HG03575 (cell line): ENCODE data around the gene MMP14.
"Not testable (repeated sequence)": the region's sequence is repeated elsewhere in the genome, so short reads cannot be mapped to it uniquely, and the experiment has no call there.

Experiments used
- ATAC-seq: cut with Tn5 transposase; IDR thresholded peaks from one replicate; pipeline ENCODE4 v1.9.1; 2021; ENCODE audit not compliant: unreplicated experiment, insufficient number of reproducible peaks, low FRiP score; ENCODE audit errors: extremely low read depth

MMP14 gene

GRCh38 chr14:22852940-22853767 lies 16.8 kb downstream of the MMP14 start:
- ATAC-seq: no peak

GRCh38 chr14:22854296-22854695 lies 17.9 kb downstream of the MMP14 start:
- not testable (repeated sequence) for ATAC-seq

DNA sequence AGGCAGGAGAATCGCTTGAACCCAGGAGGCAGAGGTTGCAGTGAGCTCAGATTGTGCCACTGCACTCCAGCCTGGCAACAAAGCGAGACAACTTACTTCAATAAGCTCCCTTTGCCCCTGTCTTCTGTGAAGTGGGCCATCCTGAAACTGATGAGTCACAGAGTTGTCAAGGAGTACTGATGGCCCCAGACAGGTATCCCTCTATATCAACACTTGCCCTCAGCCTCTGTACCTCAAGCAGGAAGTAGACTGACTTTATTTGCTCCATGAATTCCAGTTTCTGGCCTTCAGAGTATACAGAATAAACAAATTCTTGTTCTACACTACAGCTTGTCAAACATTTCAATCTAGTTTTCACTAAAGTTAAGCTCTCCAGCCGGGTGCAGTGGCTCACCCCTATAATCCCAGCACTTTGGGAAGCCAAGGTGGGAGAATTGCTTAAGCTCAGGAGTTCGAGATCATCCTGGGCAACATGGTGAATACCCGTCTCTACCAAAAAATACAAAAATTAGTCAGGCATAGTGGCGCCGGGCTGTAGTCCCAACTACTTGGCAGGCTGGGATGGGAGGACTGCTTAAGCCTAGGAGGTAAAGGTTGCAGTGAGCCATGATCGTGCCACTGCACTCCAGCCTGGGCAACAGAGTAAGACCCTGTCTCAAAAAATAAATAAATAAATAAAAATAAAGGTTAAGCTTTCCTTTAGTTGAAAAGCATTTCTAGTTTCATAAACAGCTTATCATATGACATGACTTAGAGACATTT lies 18.8 kb downstream of the MMP14 start:
- no peak for ATAC-seq

- ATAC-seq: no peak
These were observed 20.0 kb downstream of the MMP14 start for GRCh38 chr14:22856428-22856827.

GRCh38 chr14:22860377-22860776 lies 24.0 kb downstream of the MMP14 start:
- ATAC-seq: not testable (repeated sequence)

DNA sequence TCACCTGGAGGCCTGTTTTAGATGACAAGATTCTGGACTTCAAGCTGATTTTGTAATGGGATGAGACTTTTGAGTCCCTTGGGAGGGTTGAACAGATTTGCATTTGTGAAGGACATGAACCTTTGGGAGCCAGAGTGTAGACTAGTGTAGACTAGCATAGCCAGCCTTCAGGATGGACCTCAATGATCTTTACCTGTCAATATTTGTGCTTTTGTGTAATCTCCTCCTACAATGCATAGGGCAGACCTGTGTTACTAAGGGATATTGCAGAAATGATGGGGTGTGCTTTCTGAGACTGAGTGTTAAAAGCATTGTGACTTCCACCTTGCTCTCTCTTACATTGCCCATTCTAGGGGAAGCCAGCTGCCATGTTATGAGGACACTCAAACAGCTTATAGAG lies 25.3 kb downstream of the MMP14 start:
- ATAC-seq: no peak

GRCh38 chr14:22864979-22865378 lies 28.6 kb downstream of the MMP14 start:
- ATAC-seq: no peak

DNA sequence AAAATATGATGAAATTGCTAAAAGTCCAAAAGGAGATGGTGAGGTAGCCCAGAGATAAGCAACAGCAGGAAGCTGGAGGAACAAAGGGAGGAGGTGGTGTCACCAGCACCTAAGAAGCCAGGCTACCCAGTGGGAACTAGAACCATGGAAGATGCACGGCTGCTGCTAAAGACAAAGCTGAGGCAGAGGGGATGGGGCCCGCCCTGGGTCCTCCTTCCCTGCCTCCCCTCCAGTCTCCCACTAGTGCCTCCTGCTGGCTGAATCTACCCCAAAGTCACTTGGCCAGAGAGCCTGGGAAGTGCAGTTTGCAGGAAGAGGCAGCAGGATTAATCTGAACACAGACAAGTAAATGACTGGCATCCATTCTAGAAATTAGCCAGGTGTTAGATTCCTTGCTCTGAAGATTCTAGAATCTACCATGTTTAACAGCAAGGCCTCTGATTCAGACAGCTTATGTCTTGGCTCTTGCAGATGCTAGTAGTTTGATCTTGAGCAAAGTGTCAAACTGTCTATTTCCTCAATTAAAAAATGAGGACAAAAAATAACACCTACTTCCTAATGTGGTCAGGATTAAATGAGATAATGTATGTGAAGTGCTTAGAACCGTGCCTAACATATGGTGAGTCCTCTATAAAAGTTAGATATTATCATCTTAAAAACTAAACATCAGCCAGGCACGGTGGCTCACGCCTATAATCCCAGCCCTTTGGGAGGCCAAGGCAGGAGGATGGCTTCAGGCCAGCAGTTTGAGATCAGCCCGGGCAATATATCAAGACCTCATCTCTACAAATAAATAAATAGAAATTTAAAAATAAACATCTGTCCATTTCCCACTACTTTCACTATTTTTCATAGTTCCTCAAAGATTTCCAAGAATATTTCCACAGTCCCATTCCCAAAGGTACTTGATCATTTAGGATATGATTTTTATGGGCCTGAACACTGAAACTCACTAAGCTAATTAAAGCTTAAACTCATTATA lies 29.3 kb downstream of the MMP14 start:
- no peak for ATAC-seq

DNA sequence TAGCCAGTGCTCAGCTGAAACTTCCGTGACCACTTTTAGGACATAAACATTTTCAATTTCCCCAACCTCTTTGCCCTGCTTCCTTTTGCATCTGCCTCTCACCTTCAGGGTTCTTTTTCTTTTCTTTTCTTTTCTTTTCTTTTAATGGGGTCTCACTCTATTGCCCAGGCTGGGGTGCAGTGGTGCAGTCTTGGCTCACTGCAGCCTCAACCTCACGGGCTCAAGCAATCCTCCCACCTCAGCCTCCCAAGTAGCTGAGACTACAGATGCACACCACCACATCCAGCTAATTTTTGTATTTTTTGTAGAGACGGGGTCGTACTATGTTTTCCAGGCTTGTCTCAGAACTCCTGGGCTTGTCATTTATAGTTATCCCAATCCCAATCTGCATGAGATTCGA lies 30.5 kb downstream of the MMP14 start:
- ATAC-seq: no peak

GRCh38 chr14:22870811-22871223 lies 34.4 kb downstream of the MMP14 start:
- ATAC-seq: peak; percentile 45

DNA sequence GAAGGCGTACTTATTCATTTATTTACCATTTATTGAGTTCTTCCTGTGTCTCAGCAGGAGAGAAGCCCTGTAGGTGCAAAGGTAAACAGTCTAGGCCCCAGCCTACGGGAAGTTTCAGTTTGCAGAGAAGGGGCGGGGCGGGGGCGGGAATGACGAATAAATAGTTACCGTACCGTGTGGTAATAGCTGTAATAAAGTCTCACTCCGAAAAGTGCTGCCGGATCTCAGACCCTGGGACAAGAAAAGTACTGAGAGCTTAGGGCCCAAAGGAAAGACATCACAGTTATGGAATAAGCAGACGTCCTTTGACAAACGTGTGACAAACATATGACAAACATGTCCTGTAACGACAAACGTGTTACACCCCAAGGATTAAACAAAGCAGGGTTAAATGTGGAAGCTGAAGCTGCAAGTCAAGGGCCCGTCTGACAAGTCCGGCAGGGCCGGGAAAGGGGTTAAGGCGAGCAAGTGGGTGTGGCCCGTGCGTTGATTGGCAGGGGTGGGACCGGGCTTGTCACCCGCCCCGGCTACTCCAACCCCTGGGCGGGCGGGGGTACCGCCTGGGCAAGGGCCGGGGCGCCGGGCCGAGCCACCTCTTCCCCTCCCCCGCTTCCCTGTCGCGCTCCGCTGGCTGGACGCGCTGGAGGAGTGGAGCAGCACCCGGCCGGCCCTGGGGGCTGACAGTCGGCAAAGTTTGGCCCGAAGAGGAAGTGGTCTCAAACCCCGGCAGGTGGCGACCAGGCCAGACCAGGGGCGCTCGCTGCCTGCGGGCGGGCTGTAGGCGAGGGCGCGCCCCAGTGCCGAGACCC lies 35.0 kb downstream of the MMP14 start, which contains the start of gene LRP10:
LRP10 (plus strand) TSS at position 517 of the 809 bp plus-strand sequence. CDS start 564 bp downstream, outside the sequence.
- ATAC-seq: peak; percentile 35

- no peak for ATAC-seq
These were observed 35.8 kb downstream of the MMP14 start for GRCh38 chr14:22872033-22872832.

GRCh38 chr14:22872833-22873520 lies 36.6 kb downstream of the MMP14 start:
- no peak for ATAC-seq

- ATAC-seq: no peak
These were observed 38.8 kb downstream of the MMP14 start for GRCh38 chr14:22875003-22875747.

DNA sequence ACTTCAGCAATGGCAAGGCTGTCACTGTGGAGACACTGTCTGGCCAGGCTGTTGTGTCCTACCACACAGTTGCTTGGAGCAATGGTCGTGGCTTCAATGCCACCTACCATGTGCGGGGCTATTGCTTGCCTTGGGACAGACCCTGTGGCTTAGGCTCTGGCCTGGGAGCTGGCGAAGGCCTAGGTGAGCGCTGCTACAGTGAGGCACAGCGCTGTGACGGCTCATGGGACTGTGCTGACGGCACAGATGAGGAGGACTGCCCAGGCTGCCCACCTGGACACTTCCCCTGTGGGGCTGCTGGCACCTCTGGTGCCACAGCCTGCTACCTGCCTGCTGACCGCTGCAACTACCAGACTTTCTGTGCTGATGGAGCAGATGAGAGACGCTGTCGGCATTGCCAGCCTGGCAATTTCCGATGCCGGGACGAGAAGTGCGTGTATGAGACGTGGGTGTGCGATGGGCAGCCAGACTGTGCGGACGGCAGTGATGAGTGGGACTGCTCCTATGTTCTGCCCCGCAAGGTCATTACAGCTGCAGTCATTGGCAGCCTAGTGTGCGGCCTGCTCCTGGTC lies 39.4 kb downstream of the MMP14 start:
- ATAC-seq: no peak

DNA sequence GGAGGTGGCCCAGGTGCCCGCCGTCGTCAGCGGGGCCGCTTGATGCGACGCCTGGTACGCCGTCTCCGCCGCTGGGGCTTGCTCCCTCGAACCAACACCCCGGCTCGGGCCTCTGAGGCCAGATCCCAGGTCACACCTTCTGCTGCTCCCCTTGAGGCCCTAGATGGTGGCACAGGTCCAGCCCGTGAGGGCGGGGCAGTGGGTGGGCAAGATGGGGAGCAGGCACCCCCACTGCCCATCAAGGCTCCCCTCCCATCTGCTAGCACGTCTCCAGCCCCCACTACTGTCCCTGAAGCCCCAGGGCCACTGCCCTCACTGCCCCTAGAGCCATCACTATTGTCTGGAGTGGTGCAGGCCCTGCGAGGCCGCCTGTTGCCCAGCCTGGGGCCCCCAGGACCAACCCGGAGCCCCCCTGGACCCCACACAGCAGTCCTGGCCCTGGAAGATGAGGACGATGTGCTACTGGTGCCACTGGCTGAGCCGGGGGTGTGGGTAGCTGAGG lies 40.7 kb downstream of the MMP14 start:
- no peak for ATAC-seq
